Fibroblast of skin of left quadriceps (primary cell): ENCODE measurements around the gene KRT24.

ENCODE experiments used
- DNase-seq, 2 experiments: peaks; one replicate each; pipeline ENCODE4 v3.0.0-alpha.2; 2013; ENCODE audit warnings: low read depth in 2 of 2

The KRT24 gene

DNA sequence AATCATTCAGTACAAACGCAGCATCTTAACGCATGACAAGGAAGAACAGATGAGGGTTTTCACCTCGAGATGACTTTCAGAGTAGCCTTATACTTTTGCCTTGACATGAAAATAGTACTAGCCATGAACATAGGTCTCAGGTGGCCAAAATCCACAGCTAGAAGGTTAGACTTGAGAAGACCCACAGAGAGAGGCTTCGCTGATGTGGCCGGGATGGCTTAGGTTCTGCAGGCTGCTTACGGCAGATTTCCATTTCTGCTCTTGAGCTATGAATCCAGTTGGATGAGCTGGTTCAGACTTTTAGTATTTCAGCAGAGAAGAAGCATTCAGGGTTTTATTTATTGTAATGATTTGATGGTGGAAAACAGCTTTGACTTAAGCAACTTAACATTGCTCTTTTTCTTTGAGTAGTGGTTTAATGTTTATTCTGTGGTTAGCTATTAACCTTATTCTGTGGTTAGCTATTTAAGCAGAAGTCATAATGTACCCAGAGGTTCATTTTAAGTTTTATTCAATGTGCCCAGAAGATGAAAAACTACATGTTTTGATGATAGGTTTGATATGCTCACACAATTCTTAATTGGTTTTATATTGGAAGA, 7.6 kb downstream of the KRT24 start:
- DNase-seq = no peak

DNA sequence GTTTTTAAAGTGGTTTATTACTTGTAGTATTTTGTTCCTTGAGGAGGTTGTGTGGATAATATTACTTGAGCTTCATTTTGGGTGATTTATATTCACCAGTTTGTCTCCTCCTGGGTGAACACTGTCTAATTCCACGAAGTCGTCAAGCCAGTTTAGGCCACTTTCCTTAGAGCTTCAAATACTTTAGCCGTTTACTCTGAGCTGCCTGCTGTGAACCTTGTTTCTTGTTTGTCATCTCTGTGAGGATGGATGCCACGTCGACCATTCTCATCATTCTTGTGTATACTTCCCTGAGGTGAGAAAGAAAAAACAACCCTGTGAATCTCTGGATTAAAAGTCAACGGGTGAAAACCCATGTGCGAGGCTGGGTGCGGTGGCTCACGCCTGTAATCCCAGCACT, 9.0 kb downstream of the KRT24 start:
- no peak for DNase-seq

DNA sequence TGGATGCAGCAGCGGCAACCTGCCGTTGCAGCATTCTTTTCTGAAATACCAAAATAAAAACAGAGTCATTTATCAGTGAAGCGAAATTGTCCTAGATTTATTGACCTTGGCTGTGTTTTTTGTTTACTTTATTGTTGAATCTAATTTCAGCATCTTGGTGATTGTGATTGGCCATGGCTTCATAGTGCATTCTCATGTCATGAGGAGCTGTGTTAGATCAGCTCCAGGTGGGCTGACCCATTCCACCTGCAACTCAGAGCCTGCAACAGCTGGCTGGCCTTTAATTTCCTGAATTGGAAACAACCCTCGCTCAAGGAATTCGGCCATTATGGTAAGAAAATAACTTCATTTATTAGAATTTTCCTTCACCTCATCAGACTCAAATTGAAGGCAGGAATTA, 16.4 kb downstream of the KRT24 start:
- no peak for DNase-seq

- DNase-seq = no peak
These were observed 17.4 kb downstream of the KRT24 start for GRCh38 chr17:40686192-40686591.

- DNase-seq = no peak
These were observed 22.6 kb downstream of the KRT24 start for GRCh38 chr17:40680998-40681397.

- no peak for DNase-seq
These were observed 24.0 kb downstream of the KRT24 start for GRCh38 chr17:40679523-40679907.

GRCh38 chr17:40678902-40679522, 24.5 kb downstream of the KRT24 start:
- no peak for DNase-seq

DNA sequence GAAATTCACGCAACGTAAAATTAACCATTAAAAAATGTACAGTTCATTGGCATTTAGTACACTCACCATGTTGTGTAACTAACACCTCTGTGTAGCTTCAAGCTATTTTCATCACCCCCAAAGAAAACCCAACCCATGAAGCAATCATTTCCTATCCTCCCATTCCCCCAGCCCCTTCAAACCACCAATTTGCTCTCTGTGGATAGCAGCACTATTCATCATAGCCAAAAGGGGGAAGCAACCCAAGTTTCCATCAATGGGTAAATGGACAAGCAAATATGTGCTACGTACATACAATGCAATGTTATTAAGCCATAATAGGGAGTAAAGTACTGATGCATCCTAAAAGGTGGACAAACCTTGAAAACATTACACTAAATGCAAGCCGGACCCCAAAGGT, 27.6 kb downstream of the KRT24 start:
- no peak for DNase-seq

- no peak for DNase-seq
These were observed 30.9 kb downstream of the KRT24 start for GRCh38 chr17:40672654-40673053.

DNA sequence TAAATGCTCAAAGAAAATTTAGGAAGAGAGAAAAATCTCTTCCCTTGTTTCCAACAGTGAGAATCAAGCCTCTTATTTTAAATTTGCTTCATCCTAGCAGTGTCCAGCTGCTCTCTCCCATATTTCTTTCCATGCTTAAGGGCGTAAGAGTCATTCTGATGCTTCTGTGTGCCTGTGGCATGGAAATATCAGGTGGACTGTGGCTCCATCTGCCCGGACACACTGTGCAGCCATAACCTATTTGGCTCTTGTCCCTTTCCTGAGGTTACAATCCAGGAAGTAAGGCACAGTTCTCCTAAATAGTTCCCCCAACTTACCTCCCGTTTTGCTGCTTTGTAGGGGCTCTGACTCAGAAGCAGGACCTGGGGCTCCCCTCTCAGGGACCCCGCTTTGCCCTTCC, 32.3 kb downstream of the KRT24 start:
- no peak for DNase-seq

DNA sequence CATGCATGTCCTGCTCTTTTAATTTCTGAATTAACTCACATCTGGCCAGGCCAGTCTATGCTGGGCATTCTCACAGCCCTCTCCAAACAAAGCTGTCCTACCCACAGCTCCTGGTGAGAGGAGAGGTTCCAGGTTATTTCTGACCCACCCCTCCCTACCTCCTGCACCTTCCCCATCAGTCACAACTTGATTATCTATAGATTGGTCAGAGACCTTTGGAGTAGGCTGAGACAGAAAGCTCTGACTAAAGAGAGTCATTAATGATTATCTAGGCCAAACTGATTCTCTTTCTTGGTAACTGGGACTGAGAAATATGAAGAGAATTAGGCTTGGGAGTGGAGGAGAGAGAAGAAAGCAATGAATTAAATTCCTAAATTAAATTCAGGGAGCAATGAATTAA, 37.2 kb downstream of the KRT24 start:
- no peak for DNase-seq

DNA sequence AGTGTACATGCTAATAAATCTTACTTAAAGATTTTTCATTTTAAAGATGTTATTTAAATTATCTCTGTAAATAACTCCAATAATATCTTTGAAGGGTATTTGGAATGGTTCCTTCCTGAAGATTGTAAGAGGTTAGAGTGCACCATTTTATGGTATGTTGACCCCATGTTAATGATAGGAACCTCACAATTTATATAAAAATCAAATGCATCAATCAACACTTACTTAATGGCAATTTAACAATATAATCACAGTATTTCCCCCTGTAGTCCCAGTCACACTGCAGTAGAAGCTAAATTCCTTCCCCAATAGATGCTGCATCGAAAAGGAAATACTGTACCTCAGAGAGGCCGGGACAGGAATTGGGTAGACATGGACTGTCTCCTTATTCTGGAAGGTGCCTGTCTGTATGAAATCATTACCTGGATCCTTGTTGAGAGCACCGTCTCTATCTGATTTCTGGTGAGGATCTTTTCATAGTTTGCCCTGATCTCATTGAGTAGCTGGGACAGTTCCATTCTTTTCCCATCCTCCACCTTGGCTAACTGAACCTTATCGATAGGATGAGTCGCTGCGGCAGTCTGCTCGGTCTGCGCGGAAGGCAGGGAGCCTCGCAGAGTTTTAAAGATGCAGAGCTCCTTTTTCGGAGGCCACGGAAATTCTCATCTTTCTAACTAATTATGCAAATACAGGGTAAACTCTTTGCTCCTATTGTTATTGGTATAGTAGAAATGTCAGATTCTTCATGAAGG, 38.8 kb downstream of the KRT24 start, which contains the start of gene KRT222:
KRT222 (minus strand) TSS at position 596 of the 752 bp plus-strand sequence; CDS start at position 518, 78 bp downstream.
- DNase-seq = no peak

GRCh38 chr17:40663252-40663651, 40.3 kb downstream of the KRT24 start:
- no peak for DNase-seq

- no peak for DNase-seq
These were observed 43.6 kb downstream of the KRT24 start for GRCh38 chr17:40659911-40660310.

- no peak for DNase-seq
These were observed 45.2 kb downstream of the KRT24 start for GRCh38 chr17:40658396-40658795.

- no peak for DNase-seq
These were observed 51.6 kb downstream of the KRT24 start for GRCh38 chr17:40651939-40652338.

- DNase-seq = no peak
These were observed 55.1 kb downstream of the KRT24 start for GRCh38 chr17:40648384-40648968.
